Upper lobe of right lung (tissue), 1 donor: ENCODE results near the gene ANKRD37. TPM values are rescaled to one million over a fixed set of nuclear protein-coding genes. Genes with fewer than 3 reads are reported as not detected.

ENCODE experiments used
- ATAC-seq: fragments of 200-7000 bp; cut with Tn5 transposase; one replicate; pipeline ENCODE4 v1.9.1; 2020; ENCODE audit warnings: mild to moderate bottlenecking, moderate library complexity
- DNase-seq: peaks from one replicate; pipeline ENCODE4 v3.0.0-alpha.2; 2020
- H3K27ac ChIP-seq: fragments of 200-600 bp; one replicate; pipeline ENCODE4 v1.8.0; 2022
- H3K27me3 ChIP-seq: fragments of 200-600 bp; one replicate; pipeline ENCODE4 v1.8.0; 2022; ENCODE audit warnings: mild to moderate bottlenecking
- H3K36me3 ChIP-seq: fragments of 200-600 bp; one replicate; pipeline ENCODE4 v1.8.0; 2022
- H3K4me1 ChIP-seq: fragments of 200-600 bp; one replicate; pipeline ENCODE4 v1.8.0; 2022
- H3K4me3 ChIP-seq: fragments of 200-600 bp; one replicate; pipeline ENCODE4 v1.8.0; 2022; ENCODE audit warnings: mild to moderate bottlenecking
- H3K9me3 ChIP-seq: fragments of 200-600 bp; one replicate; pipeline ENCODE4 v1.8.0; 2022
- intact Hi-C: fragments of 100-400 bp; cut with DNase I; formaldehyde crosslinking; loops from one replicate; pipeline ENCODE4 v1.11.0; 2022
- total RNA-seq: library from RNA; stranded (reverse); fragmentation: NEBNext Ultra II Directional; extraction: Animal tissue kit (Norgen Biotek cat#: 25700); gene quantifications from one replicate; pipeline ENCODE4 v1.2.1, GENCODE V29; 2021
- TF ChIP-seq, protein P1 (sequence below): fragments of 200-600 bp; IDR thresholded peaks from one replicate; pipeline ENCODE4 v1.8.0; 2022; ENCODE audit warnings: antibody characterized with exemption
- donor health status: DM: no; HTN: yes; CAD: no; lungs with severe emphysema.

The ANKRD37 gene
- total RNA-seq, 1 donor from 2014 or later, result 7.7 TPM

DNA sequence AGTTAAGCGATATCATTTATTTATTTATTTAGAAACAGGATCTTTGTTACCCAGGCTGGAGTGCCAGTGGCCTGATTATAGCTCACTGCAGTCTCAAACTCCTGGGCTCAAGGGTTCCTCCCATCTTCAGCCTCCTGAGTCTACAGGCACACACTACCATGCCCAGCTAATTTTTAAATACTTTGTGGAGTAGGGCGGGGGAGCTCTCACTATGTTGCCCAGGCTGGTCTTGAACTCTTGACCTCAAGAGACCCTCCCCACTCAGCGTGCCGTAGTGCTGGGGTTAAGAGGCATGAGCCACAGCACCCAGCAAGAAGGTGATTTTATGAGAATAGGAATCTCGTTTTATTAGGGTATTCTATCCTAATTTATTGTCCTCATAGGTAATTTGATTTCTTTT is 33.0 kb downstream of the ANKRD37 start:
- H3K27ac ChIP-seq, result no peak overlapping the region
- H3K9me3 ChIP-seq, result no peaks in the 10 kb centered on the region
- no peaks in the 10 kb centered on the region for H3K27me3 ChIP-seq
- H3K4me1 ChIP-seq, result peaks cover 3% of the 10 kb centered on the region
- intact Hi-C loops, result no loop called here
- ATAC-seq, result no peak
- no peaks in the 10 kb centered on the region for H3K36me3 ChIP-seq
- DNase-seq, result no peak
- H3K4me3 ChIP-seq, result no peak overlapping the region
- TF ChIP-seq, protein P1, sequence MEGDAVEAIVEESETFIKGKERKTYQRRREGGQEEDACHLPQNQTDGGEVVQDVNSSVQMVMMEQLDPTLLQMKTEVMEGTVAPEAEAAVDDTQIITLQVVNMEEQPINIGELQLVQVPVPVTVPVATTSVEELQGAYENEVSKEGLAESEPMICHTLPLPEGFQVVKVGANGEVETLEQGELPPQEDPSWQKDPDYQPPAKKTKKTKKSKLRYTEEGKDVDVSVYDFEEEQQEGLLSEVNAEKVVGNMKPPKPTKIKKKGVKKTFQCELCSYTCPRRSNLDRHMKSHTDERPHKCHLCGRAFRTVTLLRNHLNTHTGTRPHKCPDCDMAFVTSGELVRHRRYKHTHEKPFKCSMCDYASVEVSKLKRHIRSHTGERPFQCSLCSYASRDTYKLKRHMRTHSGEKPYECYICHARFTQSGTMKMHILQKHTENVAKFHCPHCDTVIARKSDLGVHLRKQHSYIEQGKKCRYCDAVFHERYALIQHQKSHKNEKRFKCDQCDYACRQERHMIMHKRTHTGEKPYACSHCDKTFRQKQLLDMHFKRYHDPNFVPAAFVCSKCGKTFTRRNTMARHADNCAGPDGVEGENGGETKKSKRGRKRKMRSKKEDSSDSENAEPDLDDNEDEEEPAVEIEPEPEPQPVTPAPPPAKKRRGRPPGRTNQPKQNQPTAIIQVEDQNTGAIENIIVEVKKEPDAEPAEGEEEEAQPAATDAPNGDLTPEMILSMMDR, result no peak

DNA sequence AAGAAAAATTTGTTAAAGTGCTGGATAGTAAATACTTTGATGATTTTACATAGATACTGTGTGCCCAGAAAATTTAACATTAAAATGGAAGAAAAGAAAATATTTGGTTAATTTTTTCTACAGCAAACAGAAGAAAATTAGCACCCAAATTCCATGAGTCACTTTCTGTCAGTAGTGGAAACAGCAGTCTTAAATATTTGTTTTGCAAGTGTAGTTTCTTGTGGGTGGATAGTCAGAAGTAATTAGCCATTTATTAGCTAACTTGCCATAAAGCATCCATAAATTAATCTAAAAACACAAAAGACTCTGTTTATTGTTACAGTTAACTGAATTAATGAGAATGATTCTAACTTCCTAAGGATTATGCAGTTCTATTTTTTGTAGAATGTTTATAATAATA is 38.8 kb downstream of the ANKRD37 start:
- DNase-seq (no peak), ATAC-seq (no peak)
- H3K27ac ChIP-seq, result no peak overlapping the region
- no peaks in the 10 kb centered on the region for H3K36me3 ChIP-seq
- intact Hi-C loops, result no loop called here
- H3K27me3 ChIP-seq, result no peaks in the 10 kb centered on the region
- H3K4me3 ChIP-seq, result no peak overlapping the region
- H3K4me1 ChIP-seq, result no peaks in the 10 kb centered on the region
- TF ChIP-seq, protein P1, result no peak
- H3K9me3 ChIP-seq, result no peaks in the 10 kb centered on the region

DNA sequence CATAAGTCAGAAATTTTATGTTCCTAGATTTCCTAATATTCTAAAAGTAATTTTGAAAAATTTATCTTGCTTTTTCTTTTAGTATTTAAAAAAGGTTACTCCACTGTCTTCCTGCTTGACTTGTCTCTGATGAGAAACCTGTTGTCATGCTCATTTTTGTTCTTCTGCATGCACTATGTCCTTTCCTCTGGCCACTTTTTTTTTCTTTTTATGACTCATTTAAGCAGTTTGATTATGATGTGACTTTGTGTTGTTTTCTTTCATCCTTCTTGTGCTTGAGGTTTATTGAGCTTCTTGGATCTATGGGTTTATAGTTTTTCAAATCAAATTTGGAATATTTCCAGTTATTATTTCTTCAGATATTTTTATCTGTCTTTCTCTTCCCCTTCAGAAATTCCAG is 41.2 kb downstream of the ANKRD37 start:
- no peaks in the 10 kb centered on the region for H3K4me1 ChIP-seq
- H3K27ac ChIP-seq, result no peak overlapping the region
- TF ChIP-seq, protein P1, result no peak
- H3K4me3 ChIP-seq, result no peak overlapping the region
- H3K36me3 ChIP-seq, result no peaks in the 10 kb centered on the region
- ATAC-seq (no peak), DNase-seq (no peak)
- no peaks in the 10 kb centered on the region for H3K27me3 ChIP-seq
- intact Hi-C loops, result no loop called here
- H3K9me3 ChIP-seq, result no peaks in the 10 kb centered on the region

DNA sequence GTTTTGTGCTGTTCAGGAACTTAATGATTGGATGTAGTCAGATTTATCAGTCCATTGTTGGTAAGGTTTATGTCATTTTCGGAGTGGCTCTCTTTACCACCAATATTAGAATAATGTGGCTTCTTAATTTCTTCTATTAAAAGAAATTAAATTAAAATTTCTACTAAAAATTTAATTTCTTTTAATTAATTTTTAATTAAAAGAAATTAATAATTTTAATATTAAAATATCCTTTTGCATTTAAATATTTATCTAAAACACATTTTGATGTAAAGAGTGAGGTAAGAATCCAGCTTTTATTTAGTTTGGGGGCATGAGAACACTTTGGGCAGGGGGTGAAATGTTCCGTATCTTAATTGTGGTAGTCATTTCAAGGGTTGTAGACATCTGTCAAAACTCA is 44.8 kb downstream of the ANKRD37 start:
- ATAC-seq (no peak), DNase-seq (no peak)
- H3K4me3 ChIP-seq, result no peak overlapping the region
- H3K27ac ChIP-seq, result no peak overlapping the region
- intact Hi-C loops, result no loop called here
- TF ChIP-seq, protein P1, result no peak
- H3K4me1 ChIP-seq, result no peaks in the 10 kb centered on the region
- H3K36me3 ChIP-seq, result no peaks in the 10 kb centered on the region
- no peaks in the 10 kb centered on the region for H3K9me3 ChIP-seq
- no peaks in the 10 kb centered on the region for H3K27me3 ChIP-seq

DNA sequence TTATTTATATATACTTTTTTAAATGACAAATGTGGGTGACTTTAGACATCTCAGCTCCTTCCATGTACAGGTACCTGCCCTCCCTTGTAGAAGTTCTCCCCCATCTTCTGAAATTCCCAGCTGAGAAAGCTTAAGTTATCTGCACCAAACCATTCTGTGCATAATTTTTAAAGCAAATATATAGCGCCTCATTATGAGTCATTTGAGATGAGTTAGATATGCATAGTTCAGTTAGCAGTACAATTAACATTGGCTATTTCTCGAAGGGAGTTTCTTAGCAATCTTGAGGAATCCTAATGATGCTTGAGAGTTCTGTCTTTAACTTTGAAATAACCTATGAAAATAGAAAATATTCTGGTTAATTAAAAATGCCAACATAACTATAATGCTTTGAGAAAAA is 48.6 kb downstream of the ANKRD37 start:
- H3K9me3 ChIP-seq, result no peaks in the 10 kb centered on the region
- DNase-seq (no peak), ATAC-seq (no peak)
- H3K27me3 ChIP-seq, result no peaks in the 10 kb centered on the region
- H3K4me3 ChIP-seq, result no peak overlapping the region
- no peaks in the 10 kb centered on the region for H3K4me1 ChIP-seq
- no peaks in the 10 kb centered on the region for H3K36me3 ChIP-seq
- intact Hi-C loops, result no loop called here
- TF ChIP-seq, protein P1, result no peak
- no peak overlapping the region for H3K27ac ChIP-seq

Other genes with a start within 250 kb of the ANKRD37 start
- gene CFAP97, start 192.8 kb upstream of the ANKRD37 start, total RNA-seq, result 38.2 TPM
- 98.5 TPM for gene SNX25, start 187.2 kb upstream of the ANKRD37 start, total RNA-seq
- 0.72 TPM for gene LRP2BP, start 917 bp upstream of the ANKRD37 start, total RNA-seq
- 36.8 TPM for gene UFSP2, start 29.1 kb downstream of the ANKRD37 start, total RNA-seq
- gene CCDC110, start 74.9 kb downstream of the ANKRD37 start, total RNA-seq, result 0.75 TPM
- gene PDLIM3, start 138.7 kb downstream of the ANKRD37 start, total RNA-seq, result 24.4 TPM